Measurements from ENCODE around the gene OR2A25.

The OR2A25 gene, protein sequence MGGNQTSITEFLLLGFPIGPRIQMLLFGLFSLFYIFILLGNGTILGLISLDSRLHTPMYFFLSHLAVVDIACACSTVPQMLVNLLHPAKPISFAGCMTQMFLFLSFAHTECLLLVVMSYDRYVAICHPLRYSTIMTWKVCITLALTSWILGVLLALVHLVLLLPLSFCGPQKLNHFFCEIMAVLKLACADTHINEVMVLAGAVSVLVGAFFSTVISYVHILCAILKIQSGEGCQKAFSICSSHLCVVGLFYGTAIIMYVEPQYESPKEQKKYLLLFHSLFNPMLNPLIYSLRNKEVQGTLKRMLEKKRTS

DNA sequence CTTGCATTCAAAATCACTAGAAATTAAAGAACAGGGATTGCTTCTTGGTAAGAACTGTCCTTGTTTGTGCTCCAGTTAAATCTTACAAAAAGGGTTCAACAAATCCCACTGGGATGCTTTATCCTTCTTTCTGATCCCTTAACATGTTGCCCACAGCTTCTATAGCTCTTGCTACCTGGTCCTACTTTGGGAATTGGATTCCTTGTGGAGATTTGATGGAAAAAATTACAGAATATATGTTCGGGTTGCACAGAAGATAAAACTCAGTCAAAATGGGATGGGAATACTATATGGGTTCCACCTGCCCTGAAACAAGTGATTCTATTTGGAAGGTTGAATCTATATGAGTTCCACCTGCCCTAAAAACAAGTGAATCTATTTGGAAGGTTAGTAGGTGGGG is at the start of gene OR2A25:
Gene OR2A25 (plus strand): TSS at position 301 of the 400 bp plus-strand sequence. CDS start 4,409 bp downstream, outside the sequence.
- TF ChIP-seq, protein P1, sequence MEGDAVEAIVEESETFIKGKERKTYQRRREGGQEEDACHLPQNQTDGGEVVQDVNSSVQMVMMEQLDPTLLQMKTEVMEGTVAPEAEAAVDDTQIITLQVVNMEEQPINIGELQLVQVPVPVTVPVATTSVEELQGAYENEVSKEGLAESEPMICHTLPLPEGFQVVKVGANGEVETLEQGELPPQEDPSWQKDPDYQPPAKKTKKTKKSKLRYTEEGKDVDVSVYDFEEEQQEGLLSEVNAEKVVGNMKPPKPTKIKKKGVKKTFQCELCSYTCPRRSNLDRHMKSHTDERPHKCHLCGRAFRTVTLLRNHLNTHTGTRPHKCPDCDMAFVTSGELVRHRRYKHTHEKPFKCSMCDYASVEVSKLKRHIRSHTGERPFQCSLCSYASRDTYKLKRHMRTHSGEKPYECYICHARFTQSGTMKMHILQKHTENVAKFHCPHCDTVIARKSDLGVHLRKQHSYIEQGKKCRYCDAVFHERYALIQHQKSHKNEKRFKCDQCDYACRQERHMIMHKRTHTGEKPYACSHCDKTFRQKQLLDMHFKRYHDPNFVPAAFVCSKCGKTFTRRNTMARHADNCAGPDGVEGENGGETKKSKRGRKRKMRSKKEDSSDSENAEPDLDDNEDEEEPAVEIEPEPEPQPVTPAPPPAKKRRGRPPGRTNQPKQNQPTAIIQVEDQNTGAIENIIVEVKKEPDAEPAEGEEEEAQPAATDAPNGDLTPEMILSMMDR (IDR thresholded peaks at IDR 0.05; ENCODE audit: low read depth, low read length, missing control alignments): no peak
- no peak for DNase-seq (ENCODE audit: low read depth)
- no peak within 1 kb of the TSS for H3K4me3 ChIP-seq (ENCODE audit: low read depth, low read length)

DNA sequence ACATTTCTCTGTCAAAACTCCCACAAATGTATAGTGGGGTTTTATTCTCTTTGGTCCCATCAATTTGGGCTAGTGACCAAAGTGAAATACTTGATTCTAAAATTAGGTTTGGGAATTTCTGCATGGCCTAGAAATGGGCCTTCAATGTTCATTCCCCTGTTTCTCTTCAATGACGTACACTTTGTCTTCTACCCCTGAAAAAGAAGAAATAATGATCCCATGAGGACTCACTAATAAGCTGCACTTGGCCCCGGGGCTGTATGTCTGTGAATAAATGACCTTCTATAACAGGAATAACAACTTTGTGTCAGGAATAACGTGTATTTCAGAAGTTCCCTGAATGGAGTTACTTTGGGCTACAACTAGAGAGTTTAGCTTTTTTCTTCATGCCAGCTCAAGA is 49.3 kb upstream of the OR2A25 start:
- TF ChIP-seq, protein P1 (IDR thresholded peaks at IDR 0.05; ENCODE audit: low read depth, low read length, missing control alignments): no peak
- DNase-seq (ENCODE audit: low read depth): no peak
- H3K4me3 ChIP-seq (ENCODE audit: low read depth, low read length): no peak overlapping the region

DNA sequence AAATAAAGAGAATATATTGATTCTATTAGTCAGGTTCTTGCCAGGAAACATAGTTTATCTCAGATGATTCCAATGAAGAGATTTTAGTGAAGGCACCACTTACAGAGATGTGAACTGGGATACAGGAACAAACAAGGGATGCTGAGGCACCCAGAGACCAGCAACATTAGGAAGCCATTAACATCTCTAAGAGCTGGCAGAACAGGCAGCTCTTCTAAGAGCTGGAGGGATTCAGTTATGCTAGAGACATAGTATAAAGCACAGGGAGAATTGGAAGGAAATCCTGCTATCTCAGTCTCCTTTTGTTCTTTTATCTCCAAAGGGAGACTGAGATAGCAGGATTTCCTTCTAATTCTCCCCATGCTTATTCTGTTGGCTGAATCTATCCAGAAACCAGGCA is 47.4 kb upstream of the OR2A25 start:
- H3K4me3 ChIP-seq (ENCODE audit: low read depth, low read length): no peak overlapping the region
- DNase-seq (ENCODE audit: low read depth): no peak
- TF ChIP-seq, protein P1 (IDR thresholded peaks at IDR 0.05; ENCODE audit: low read depth, low read length, missing control alignments): no peak

DNA sequence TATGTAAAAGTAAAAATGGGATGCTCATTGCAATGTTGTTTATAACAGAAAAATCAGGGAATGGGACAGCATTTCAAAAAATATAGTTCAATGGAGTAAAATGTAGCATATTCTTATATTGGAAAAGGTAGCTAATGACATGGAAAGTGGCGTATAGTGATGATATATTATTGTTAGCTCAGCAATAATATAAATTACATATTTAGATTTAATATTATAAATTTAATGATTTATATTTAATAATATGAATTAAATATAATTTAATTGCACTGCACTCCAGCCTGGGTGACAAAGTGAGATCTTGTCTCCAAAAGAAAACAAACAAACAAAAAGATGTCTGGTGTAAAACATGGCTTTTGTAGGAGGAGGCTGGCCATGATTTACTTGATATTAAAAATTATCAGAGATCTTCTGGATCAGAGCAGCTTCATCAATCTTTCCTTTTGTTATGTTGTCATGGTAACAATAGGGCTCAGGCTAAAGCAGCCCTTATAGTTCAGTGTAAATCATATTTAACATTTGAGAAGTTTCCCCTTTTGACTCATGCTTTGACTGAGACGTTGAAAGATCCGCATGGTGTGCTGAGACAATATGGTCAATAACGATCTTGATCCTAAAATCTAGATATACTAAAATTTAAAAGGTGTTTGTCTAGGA is 46.3 kb upstream of the OR2A25 start:
- no peak overlapping the region for H3K4me3 ChIP-seq (ENCODE audit: low read depth, low read length)
- DNase-seq (ENCODE audit: low read depth): no peak
- TF ChIP-seq, protein P1 (IDR thresholded peaks at IDR 0.05; ENCODE audit: low read depth, low read length, missing control alignments): no peak

DNA sequence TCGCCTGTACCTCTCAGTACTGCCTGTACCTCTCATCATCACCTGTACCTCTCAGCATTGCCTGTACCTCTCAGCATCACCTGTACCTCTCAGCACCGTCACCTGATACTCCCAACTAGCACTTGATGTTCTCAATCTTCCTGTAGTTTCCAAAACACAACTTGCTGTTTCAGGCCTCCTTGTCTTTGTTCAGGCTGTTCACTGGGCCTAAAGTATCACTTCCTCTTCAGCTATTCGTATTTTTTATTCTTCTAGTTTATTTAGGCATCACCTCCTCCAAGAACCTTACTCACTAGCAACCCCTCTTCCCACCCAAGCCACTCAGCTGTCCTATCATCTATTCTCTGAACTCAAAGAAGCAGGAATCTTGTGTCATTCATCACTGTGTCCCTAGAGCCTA is 45.4 kb upstream of the OR2A25 start:
- TF ChIP-seq, protein P1 (IDR thresholded peaks at IDR 0.05; ENCODE audit: low read depth, low read length, missing control alignments): no peak
- DNase-seq (ENCODE audit: low read depth): no peak
- H3K4me3 ChIP-seq (ENCODE audit: low read depth, low read length): no peak overlapping the region

DNA sequence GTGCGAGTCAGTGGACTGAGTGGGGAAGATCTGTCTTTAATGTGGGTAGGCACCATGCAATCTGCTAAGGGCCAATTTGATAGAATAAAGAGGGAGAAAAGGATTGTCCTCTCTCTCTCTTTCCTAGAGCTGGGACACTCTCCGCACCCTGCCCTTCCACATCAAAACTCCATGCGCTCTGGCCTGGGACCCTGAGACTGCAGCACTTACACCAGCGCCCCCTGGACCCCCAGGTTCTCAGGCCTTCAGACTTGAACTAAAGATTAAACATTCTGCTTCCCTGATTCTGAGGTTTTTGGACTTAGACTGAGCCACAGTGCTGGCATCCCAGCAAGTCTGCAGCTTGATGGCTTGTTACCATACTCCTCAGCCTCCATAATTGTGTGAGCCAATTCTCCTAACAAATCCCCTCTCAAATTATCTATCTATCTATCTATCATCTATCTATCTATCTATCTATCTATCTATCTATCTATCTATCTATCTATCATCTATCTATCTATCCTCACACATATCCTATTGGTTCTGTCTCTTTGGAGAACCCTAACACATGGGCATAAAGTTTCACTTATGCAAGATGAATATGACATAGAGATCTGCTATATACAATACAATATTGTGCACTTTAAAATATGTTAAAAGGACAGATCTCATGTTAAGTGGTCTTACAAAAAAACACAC is 43.3 kb upstream of the OR2A25 start:
- TF ChIP-seq, protein P1 (IDR thresholded peaks at IDR 0.05; ENCODE audit: low read depth, low read length, missing control alignments): no peak
- H3K4me3 ChIP-seq (ENCODE audit: low read depth, low read length): no peak overlapping the region
- no peak for DNase-seq (ENCODE audit: low read depth)
